Type B pancreatic cell (in vitro differentiated cells): ENCODE measurements around the gene MAPK4. TPM values are rescaled to one million over a fixed set of nuclear protein-coding genes. Genes with fewer than 3 reads are reported as not detected.

Source experiments
- DNase-seq: peaks from one replicate; pipeline ENCODE4 v3.0.0; 2021; ENCODE audit warnings: mixed read lengths; ENCODE audit not compliant: unreplicated experiment; ENCODE audit errors: extremely low spot score
- H3K27ac Mint-ChIP-seq: 2 replicates; pipeline ENCODE4 v1.8.0; 2021; ENCODE audit warnings: mild to moderate bottlenecking, mixed read lengths
- H3K27me3 Mint-ChIP-seq: 2 replicates; pipeline ENCODE4 v1.8.0; 2021; ENCODE audit warnings: mixed read lengths
- H3K36me3 Mint-ChIP-seq: 2 replicates; pipeline ENCODE4 v1.8.0; 2021; ENCODE audit warnings: mixed read lengths
- H3K4me1 Mint-ChIP-seq: one replicate; pipeline ENCODE4 v1.8.0; 2021; ENCODE audit warnings: mixed read lengths; ENCODE audit not compliant: unreplicated experiment
- H3K4me3 Mint-ChIP-seq: 2 replicates; pipeline ENCODE4 v1.8.0; 2021; ENCODE audit warnings: mild to moderate bottlenecking, mixed read lengths
- H3K9me3 Mint-ChIP-seq: 2 replicates; pipeline ENCODE4 v1.8.0; 2021; ENCODE audit warnings: mixed read lengths
- total RNA-seq: library from RNA; stranded (reverse); gene quantifications from 2 replicates; pipeline ENCODE4 v1.2.1, GENCODE V29; 2021; ENCODE audit warnings: low replicate concordance
- TF ChIP-seq, protein P1 (sequence below): fragments of 200-600 bp; sonication (generic); conservative IDR thresholded peaks from 2 replicates; pipeline ENCODE4 v1.5.0; 2021; ENCODE audit warnings: antibody characterized with exemption, mild to moderate bottlenecking

Gene MAPK4
- total RNA-seq, 1 donor from 2014 or later: 7.5 TPM

GRCh38 chr18:50749945-50750344, 190.1 kb downstream of the MAPK4 start:
- TF ChIP-seq, protein P1, sequence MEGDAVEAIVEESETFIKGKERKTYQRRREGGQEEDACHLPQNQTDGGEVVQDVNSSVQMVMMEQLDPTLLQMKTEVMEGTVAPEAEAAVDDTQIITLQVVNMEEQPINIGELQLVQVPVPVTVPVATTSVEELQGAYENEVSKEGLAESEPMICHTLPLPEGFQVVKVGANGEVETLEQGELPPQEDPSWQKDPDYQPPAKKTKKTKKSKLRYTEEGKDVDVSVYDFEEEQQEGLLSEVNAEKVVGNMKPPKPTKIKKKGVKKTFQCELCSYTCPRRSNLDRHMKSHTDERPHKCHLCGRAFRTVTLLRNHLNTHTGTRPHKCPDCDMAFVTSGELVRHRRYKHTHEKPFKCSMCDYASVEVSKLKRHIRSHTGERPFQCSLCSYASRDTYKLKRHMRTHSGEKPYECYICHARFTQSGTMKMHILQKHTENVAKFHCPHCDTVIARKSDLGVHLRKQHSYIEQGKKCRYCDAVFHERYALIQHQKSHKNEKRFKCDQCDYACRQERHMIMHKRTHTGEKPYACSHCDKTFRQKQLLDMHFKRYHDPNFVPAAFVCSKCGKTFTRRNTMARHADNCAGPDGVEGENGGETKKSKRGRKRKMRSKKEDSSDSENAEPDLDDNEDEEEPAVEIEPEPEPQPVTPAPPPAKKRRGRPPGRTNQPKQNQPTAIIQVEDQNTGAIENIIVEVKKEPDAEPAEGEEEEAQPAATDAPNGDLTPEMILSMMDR: no peak
- no peaks in the 10 kb centered on the region for H3K9me3 Mint-ChIP-seq
- DNase-seq: no peak
- H3K4me1 Mint-ChIP-seq: peaks cover 27% of the 10 kb centered on the region
- H3K4me3 Mint-ChIP-seq: no peak overlapping the region
- no peak overlapping the region for H3K27ac Mint-ChIP-seq
- peaks cover 4% of the 10 kb centered on the region for H3K27me3 Mint-ChIP-seq
- H3K36me3 Mint-ChIP-seq: no peaks in the 10 kb centered on the region

DNA sequence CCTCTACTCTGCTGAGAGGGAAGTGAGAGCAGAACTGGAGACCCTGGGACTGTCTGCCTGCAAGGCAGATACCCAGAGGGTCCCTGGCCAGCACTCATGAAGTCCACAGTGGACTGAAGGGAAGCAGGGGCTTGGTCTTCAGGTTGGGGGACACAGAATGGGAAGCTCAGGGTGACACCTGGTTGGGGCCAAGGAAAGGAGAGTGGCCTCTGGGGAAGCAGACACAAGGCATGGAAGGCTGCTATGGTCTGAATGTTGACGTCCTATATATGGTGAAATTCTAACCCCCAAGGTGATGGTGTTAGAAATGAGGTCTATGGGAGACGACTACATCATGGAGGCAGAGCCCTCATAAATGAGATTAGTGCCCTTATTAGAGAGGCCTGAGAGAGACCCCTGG, 190.7 kb downstream of the MAPK4 start:
- no peaks in the 10 kb centered on the region for H3K9me3 Mint-ChIP-seq
- H3K4me1 Mint-ChIP-seq: peaks cover 27% of the 10 kb centered on the region
- H3K27me3 Mint-ChIP-seq: peaks cover 4% of the 10 kb centered on the region
- TF ChIP-seq, protein P1: no peak
- H3K27ac Mint-ChIP-seq: no peak overlapping the region
- DNase-seq: no peak
- H3K4me3 Mint-ChIP-seq: no peak overlapping the region
- no peaks in the 10 kb centered on the region for H3K36me3 Mint-ChIP-seq

DNA sequence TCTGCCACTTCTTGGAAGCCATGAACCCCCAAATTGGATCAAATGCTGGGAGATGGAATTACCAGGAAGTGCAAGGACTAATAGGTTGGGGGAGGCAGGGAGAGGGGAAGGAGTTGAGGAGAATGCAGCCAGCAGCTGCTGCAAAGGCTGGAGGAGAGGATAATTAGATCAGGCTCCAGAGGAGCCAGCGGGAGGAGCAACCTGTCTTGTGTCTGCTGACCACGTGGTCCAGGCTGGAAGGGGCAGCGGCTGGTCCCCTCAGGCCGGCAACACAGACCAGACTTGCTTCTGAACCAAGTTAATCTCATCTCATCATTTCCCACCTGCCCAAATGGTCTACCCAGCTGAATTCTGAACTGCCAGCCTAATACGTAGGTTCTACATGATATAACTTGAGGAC, 191.6 kb downstream of the MAPK4 start:
- Mint-ChIP-seq H3K27me3 (peaks cover 4% of the 10 kb centered on the region), H3K36me3 (no peaks in the 10 kb centered on the region), H3K9me3 (no peaks in the 10 kb centered on the region), H3K4me1 (peaks cover 24% of the 10 kb centered on the region), H3K27ac (no peak overlapping the region), H3K4me3 (no peak overlapping the region)
- TF ChIP-seq, protein P1: no peak
- DNase-seq: no peak

- Mint-ChIP-seq H3K9me3 (no peaks in the 10 kb centered on the region), H3K4me3 (no peak overlapping the region), H3K27me3 (peaks cover 4% of the 10 kb centered on the region), H3K27ac (no peak overlapping the region), H3K36me3 (no peaks in the 10 kb centered on the region), H3K4me1 (peaks cover 24% of the 10 kb centered on the region)
- DNase-seq: no peak
- TF ChIP-seq, protein P1: no peak
These were observed 192.1 kb downstream of the MAPK4 start for GRCh38 chr18:50751947-50752346.

GRCh38 chr18:50753311-50753710, 193.4 kb downstream of the MAPK4 start:
- H3K27ac Mint-ChIP-seq: no peak overlapping the region
- H3K9me3 Mint-ChIP-seq: no peaks in the 10 kb centered on the region
- TF ChIP-seq, protein P1: no peak
- no peak for DNase-seq
- H3K4me3 Mint-ChIP-seq: no peak overlapping the region
- peaks cover 24% of the 10 kb centered on the region for H3K4me1 Mint-ChIP-seq
- no peaks in the 10 kb centered on the region for H3K36me3 Mint-ChIP-seq
- H3K27me3 Mint-ChIP-seq: peaks cover 4% of the 10 kb centered on the region

- Mint-ChIP-seq H3K36me3 (no peaks in the 10 kb centered on the region), H3K4me3 (no peak overlapping the region), H3K4me1 (peaks cover 14% of the 10 kb centered on the region), H3K27me3 (peaks cover 4% of the 10 kb centered on the region), H3K27ac (no peak overlapping the region), H3K9me3 (no peaks in the 10 kb centered on the region)
- TF ChIP-seq, protein P1: no peak
- no peak for DNase-seq
These were observed 194.4 kb downstream of the MAPK4 start for GRCh38 chr18:50754297-50754696.
